HUES64 (cell line): Measurements from ENCODE around the gene DERA.

Experiments
- H3K27ac ChIP-seq: 2 replicates; pipeline ENCODE4 v1.7.0; 2013; ENCODE audit warnings: low read depth, low read length, inconsistent platforms
- H3K27me3 ChIP-seq: 2 replicates; pipeline ENCODE4 v1.6.1; 2013; ENCODE audit warnings: mild to moderate bottlenecking, low read length; ENCODE audit not compliant: insufficient read depth
- H3K36me3 ChIP-seq: 2 replicates; pipeline ENCODE4 v1.6.1; 2013; ENCODE audit warnings: mild to moderate bottlenecking, low read length; ENCODE audit not compliant: insufficient read depth
- H3K4me1 ChIP-seq: 2 replicates; pipeline ENCODE4 v1.6.1; 2013; ENCODE audit warnings: mild to moderate bottlenecking, low read length, moderate library complexity; ENCODE audit not compliant: insufficient read depth
- H3K4me3 ChIP-seq: 2 replicates; pipeline ENCODE4 v1.5.1; 2013; ENCODE audit warnings: mild to moderate bottlenecking, low read length, moderate library complexity
- H3K9ac ChIP-seq: 2 replicates; pipeline ENCODE4 v1.6.1; 2013; ENCODE audit warnings: mild to moderate bottlenecking, low read depth, low read length
- H3K9me3 ChIP-seq: 2 replicates; pipeline ENCODE4 v1.6.1; 2013; ENCODE audit warnings: low read depth, low read length; ENCODE audit not compliant: insufficient read depth
- WGBS: fragments of 150-250, 120-280 bp; methylation state at CpG from one replicate; pipeline ENCODE4 v1.1.7; 2013; ENCODE audit warnings: missing lambda C conversion rate; 5-methylcytosine and 5-hydroxymethylcytosine counted together

DERA gene

DNA sequence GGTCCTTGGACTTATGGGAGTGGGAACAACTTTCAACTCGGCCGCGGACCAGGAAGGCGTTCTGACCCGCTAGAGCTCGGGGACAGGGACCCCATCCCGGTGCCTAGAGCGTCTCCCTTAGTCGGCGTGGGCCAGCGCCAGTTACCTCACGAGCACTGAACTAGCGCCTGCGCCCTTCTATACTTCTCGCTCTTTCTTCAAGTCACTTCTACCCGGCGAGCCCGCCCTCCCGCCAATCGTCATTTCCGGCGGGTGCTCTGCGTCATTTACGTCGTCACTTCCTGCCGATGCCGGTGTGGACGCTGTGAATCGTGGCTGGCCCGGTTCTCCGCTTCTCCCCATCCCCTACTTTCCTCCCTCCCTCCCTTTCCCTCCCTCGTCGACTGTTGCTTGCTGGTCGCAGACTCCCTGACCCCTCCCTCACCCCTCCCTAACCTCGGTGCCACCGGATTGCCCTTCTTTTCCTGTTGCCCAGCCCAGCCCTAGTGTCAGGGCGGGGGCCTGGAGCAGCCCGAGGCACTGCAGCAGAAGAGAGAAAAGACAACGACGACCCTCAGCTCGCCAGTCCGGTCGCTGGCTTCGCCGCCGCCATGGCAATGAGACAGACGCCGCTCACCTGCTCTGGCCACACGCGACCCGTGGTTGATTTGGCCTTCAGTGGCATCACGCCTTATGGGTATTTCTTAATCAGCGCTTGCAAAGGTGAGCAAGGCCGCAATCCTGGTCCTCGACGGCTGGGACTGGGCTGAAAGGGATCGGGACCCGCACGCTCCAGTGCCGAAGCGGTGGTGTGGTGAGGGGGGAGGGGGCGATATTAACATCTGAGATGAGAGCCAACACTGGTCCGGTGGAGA, 28.8 kb upstream of the DERA start, which contains the start of gene STRAP:
STRAP (plus strand) TSS at position 270 of the 854 bp plus-strand sequence; CDS start at position 591, 321 bp downstream.
- no peaks in the 10 kb centered on the region for H3K27me3 ChIP-seq

DNA sequence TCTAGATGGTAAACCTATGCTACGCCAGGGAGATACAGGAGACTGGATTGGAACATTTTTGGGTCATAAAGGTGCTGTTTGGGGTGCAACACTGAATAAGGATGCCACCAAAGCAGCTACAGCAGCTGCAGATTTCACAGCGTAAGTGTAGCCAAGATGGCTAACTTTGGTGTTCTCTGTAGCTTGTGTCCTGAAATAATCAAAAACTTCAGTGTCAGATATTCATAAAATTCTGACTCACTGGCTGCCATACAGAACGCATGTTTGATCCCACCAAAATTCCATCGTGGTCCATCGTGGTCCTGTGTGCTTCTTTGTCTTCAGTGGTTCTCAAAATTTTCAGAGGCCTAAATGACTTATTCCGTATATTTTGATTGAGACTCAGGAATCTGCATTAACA, 27.6 kb upstream of the DERA start:
- Histone ChIP-seq H3K27ac (no peak overlapping the region), H3K27me3 (no peaks in the 10 kb centered on the region), H3K4me1 (peaks cover 9% of the 10 kb centered on the region; the same call in 1 of the 2 replicates), H3K36me3 (peaks cover 46% of the 10 kb centered on the region), H3K9ac (peak overlapping the region; percentile 95), H3K4me3 (peak overlapping the region; percentile 95), H3K9me3 (no peaks in the 10 kb centered on the region)
- 40% methylated on average over 6 of the region's 6 CpGs for WGBS

More for the DNA sequence above, 28.8 kb upstream of the DERA start, which contains the start of gene STRAP:
- Histone ChIP-seq H3K4me1 (peaks cover 9% of the 10 kb centered on the region; the same call in 1 of the 2 replicates), H3K9me3 (no peaks in the 10 kb centered on the region), H3K9ac (peak within 1 kb of the TSS; percentile 95), H3K4me3 (peak within 1 kb of the TSS; percentile 95), H3K27ac (peak within 1 kb of the TSS; percentile 98), H3K36me3 (peaks cover 34% of the 10 kb centered on the region)
- WGBS: under 1% methylated on average over 62 of the region's 63 CpGs

DNA sequence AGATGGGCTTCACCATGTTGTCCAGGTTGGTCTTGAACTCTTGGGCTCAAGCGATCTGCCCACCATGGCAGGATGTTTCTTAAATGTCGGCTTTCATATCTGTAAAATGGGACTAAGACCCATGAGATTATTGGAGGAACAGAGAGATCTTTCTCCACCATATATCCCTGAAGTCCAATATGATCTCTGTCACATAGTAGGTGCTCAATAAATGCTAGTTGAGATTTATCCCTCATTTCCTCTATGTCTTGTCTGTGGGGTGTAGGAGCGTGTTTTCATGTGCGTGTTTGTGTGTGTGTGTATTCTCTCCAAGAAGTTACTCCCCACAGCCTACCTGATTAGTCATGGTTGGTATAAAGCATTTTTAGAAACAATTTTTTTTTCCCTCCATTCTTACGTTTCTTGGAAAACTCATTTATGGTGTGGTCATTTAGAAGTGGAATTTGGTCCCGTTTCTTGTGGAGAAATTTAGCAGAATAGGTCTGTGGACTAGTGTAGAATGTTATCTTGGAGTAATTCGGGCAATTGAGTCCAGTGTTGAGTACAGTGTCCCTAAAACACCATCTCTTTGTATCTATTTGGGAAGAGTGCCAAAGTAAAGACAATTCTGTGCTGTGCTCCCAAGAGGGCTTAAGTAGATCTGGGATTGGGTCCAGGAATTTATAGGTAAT, 24.6 kb upstream of the DERA start:
- Histone ChIP-seq H3K9ac (no peak overlapping the region), H3K27me3 (no peaks in the 10 kb centered on the region), H3K4me3 (no peak overlapping the region), H3K9me3 (no peaks in the 10 kb centered on the region), H3K4me1 (peaks cover 9% of the 10 kb centered on the region; the same call in 1 of the 2 replicates), H3K27ac (no peak overlapping the region), H3K36me3 (peaks cover 75% of the 10 kb centered on the region)
- 96% methylated on average over 5 of the region's 7 CpGs for WGBS

DNA sequence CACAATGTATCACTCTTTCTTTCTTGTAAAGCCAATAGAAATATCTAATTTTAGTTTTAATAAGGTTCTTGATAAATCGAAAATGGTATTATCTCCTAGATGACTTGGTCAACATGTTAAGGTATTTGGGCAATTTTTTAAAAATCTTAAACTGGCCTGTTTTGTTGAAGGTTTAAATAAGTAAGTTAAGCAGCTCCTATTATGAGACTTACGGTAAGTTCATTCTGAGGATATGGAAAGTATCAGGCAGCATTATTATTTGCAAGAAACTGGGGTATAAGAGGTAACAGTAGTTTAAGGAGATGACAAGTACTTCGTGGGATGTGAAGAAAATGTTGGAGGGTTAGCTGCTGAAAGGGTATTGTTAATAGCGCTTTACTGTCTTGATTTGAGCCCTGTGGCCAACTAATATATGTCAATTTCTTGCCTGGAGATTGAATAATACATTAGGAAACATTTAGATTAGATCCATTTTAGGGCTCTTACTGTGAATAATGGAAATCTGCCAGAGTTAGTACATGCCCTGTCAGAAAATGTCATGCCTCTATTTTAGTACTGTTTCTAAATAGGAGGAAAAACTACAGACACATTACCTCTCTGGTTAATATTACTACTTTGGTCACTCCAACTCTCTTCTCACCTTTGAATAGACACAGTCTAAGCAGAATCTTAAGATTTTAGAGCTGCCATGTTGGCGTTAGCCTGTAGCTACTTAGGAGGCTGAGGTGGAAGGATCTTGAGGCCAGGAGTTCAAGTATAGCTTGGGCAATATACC, 23.9 kb upstream of the DERA start:
- Histone ChIP-seq H3K4me3 (no peak overlapping the region), H3K36me3 (peaks cover 82% of the 10 kb centered on the region)

DNA sequence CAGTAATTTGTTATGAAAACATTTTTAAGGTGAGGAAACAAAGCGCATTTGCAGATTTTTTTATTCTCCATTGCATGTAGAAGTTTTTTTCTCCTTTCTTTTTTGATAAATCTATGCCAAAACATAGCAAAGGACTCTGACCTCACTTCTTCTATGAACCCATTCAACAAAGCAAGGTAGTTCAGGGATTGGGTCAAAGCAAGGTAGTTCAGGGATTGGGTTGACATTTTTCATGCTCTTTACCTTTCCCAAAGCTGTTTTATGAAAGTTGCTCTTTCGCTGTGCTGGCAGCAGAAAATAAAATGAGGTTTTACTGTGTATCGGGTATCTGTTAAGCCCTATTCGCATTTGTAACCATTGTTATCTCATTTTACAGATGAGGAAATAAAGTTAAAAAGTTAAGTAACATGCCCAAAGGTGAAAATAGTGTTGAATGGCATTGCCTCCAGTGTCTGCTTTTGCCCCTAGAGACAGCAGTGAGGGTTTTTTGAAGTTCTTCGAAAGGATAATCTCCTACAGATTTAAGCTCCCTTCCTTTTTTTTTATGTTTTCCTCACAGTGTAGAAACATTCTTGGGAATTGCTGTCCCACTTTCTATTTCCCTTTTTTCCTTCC, 18.4 kb upstream of the DERA start:
- Histone ChIP-seq H3K9me3 (no peaks in the 10 kb centered on the region), H3K36me3 (peaks cover 98% of the 10 kb centered on the region), H3K4me3 (no peak overlapping the region), H3K4me1 (no peaks in the 10 kb centered on the region), H3K27ac (no peak overlapping the region), H3K9ac (no peak overlapping the region), H3K27me3 (no peaks in the 10 kb centered on the region)
- 90% methylated on average over 4 of the region's 5 CpGs for WGBS

More for the DNA sequence above, 23.9 kb upstream of the DERA start:
- H3K4me1 ChIP-seq: peaks cover 9% of the 10 kb centered on the region; the same call in 1 of the 2 replicates
- 94% methylated on average over 5 of the region's 5 CpGs for WGBS
- H3K27me3 ChIP-seq: no peaks in the 10 kb centered on the region
- H3K9ac ChIP-seq: no peak overlapping the region
- H3K9me3 ChIP-seq: no peaks in the 10 kb centered on the region
- no peak overlapping the region for H3K27ac ChIP-seq

DNA sequence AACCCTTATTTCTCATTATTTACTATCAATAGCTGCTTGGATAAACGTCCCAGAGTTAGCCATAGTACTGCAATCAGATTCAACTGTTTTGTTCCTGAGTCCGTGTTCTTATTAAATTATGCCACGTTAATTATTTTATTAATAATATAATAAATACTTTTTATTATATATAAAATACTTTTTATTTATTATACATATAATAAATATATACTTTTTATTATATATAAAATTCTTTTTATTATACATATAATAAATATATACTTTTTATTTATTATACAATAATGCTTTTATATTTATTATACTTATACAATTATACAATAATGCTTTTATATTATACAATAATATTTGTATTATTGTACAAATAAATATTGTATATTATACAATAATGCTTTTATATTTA, 17.9 kb upstream of the DERA start:
- 90% methylated on average over 1 of the region's 3 CpGs for WGBS

DNA sequence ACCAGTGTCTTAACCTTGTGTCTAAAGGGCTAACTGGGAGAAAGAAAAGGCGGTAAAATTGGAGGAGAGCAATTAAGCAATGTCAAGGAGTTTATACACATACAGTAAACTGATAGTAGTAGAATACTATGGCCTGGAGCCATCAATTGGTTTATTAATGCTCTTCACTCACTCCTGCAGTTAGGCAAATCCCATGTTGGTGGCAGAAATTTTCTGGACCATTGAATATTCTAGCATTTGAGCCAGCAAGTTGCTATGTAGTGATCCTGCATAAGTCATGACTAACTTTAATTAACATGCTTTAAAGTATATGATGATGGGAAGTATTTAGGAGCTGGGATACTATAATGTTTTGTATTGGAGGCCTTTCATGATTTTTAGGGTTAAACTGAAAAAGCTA, 14.3 kb upstream of the DERA start:
- no peaks in the 10 kb centered on the region for H3K9me3 ChIP-seq
- 100% methylated on average over 1 of the region's 1 CpG for WGBS
- H3K27me3 ChIP-seq: no peaks in the 10 kb centered on the region
- H3K9ac ChIP-seq: no peak overlapping the region
- H3K4me3 ChIP-seq: no peak overlapping the region
- peaks cover 99% of the 10 kb centered on the region for H3K36me3 ChIP-seq
- no peaks in the 10 kb centered on the region for H3K4me1 ChIP-seq
- H3K27ac ChIP-seq: no peak overlapping the region

More for the DNA sequence above, 17.9 kb upstream of the DERA start:
- no peaks in the 10 kb centered on the region for H3K27me3 ChIP-seq
- H3K9ac ChIP-seq: no peak overlapping the region
- no peak overlapping the region for H3K4me3 ChIP-seq
- H3K4me1 ChIP-seq: no peaks in the 10 kb centered on the region
- H3K36me3 ChIP-seq: peaks cover 98% of the 10 kb centered on the region
- H3K27ac ChIP-seq: no peak overlapping the region
- no peaks in the 10 kb centered on the region for H3K9me3 ChIP-seq

DNA sequence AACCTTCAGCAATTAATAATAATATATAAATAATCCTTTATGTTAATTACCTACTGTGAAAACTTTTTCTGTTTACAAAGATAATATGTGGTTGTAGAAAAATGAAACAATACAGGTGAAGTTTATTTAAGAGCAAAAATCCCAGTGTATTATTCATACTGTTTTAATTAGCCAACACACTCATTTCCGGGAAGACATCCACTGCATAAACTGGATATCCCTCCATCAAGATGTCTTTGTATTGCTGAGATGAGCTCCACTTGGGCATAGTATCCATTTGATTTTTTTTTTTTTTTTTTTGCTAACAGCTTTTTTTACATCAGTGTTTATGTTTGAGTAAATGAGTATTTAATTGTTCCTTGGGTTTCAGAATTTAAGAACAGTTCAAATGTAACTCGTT, 13.7 kb upstream of the DERA start:
- Histone ChIP-seq H3K36me3 (peaks cover 99% of the 10 kb centered on the region), H3K9me3 (no peaks in the 10 kb centered on the region)
- 100% methylated on average over 1 of the region's 2 CpGs for WGBS

DNA sequence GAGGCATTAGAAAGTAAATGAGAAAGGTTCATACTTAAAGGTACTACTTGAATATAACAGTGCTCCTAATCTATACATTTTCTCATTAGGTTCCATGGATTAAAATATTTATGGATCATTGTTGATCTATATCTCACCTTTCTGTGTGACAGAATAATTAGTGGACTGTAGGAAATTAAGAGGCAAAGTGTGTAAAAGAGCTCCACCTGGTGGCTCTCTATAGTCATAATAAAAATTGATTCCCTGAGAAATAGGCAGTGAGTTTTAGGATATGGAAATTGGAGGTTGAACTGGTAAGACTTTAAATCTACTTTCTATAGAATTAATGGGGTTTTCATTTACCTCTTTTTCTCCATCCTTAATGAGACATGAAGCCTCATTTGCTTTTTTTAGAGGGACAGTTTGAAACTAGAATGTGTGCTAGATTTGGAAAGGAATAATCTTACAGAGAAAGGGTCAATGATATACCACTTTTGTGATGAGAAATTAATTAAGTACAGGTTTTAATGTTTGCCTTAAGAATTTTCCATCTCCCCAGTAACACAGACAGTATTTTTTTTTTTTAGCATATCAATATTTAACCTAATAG, 11.8 kb upstream of the DERA start:
- H3K36me3 ChIP-seq: peaks cover 100% of the 10 kb centered on the region
- no peaks in the 10 kb centered on the region for H3K27me3 ChIP-seq
- H3K4me3 ChIP-seq: no peak overlapping the region
- no peak overlapping the region for H3K9ac ChIP-seq
- no peak overlapping the region for H3K27ac ChIP-seq
- no peaks in the 10 kb centered on the region for H3K4me1 ChIP-seq
- no peaks in the 10 kb centered on the region for H3K9me3 ChIP-seq

More for the DNA sequence above, 13.7 kb upstream of the DERA start:
- no peaks in the 10 kb centered on the region for H3K27me3 ChIP-seq
- no peak overlapping the region for H3K4me3 ChIP-seq
- no peak overlapping the region for H3K27ac ChIP-seq
- no peak overlapping the region for H3K9ac ChIP-seq
- H3K4me1 ChIP-seq: no peaks in the 10 kb centered on the region

DNA sequence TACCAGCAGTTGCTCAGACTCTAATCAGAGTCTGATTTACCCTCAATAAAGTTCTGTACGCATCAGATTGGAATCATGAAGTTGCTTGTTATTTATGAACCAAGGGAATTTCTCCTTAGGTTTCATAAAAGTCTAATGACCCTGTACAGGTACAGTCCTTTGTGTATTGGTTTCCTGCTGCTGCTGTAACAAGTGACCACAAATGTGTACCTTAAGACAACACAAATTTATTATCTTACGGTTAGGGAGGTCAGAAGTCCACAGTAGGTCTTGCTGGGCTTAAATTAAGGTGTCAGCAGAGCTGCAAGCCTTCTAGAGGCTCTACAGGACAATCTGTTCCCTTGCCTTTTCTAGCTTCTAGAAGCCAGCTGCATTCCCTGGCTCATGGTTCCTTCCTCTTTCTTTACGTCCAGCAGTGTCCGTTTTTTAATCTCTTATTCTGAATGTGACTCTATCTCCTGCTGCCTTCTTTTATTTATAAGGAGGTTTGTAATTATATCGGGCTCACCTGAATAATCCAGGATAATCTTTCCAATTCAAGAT, 6.7 kb upstream of the DERA start:
- H3K4me3 ChIP-seq: no peak overlapping the region
- H3K9me3 ChIP-seq: no peaks in the 10 kb centered on the region
- H3K27me3 ChIP-seq: no peaks in the 10 kb centered on the region
- H3K4me1 ChIP-seq: no peaks in the 10 kb centered on the region
- H3K27ac ChIP-seq: no peak overlapping the region
- 97% methylated on average over 4 of the region's 5 CpGs for WGBS
- peaks cover 74% of the 10 kb centered on the region for H3K36me3 ChIP-seq
- H3K9ac ChIP-seq: no peak overlapping the region
